HepG2 (cell line): ENCODE measurements around the gene ZSCAN21. TPM values are rescaled to one million over a fixed set of nuclear protein-coding genes. Genes with fewer than 3 reads are reported as not detected.

Experiments
- ATAC-seq: fragments of 200-7000 bp; cut with Tn5 transposase; 3 replicates; pipeline ENCODE4 v1.9.1; 2020; ENCODE audit warnings: mild to moderate bottlenecking, moderate library complexity
- BruUV-seq: library from RNA; stranded (reverse); fragments of 400-500 nt; replicated peaks from 2 replicates; lab custom pipeline; 2021; lab: Mats Ljungman, UMichigan
- CTCF ChIA-PET: fragments of 300-600 bp; formaldehyde crosslinking; extraction: SDS; loops from one replicate; lab custom pipeline; 2021; ENCODE audit warnings: low total read pairs, inconsistent platforms, low intra/inter-chr PET ratio; lab: Yijun Ruan, JAX
- POLR2A ChIA-PET: fragments of 350-600 bp; sonication (Branson Sonifier 250); formaldehyde crosslinking; loops from one replicate; lab custom pipeline; 2020; ENCODE audit warnings: antibody characterized with exemption, inconsistent platforms; lab: Yijun Ruan, JAX
- DNase-seq: peaks from one replicate; pipeline ENCODE4 v3.0.0-alpha.2; 2015; ENCODE audit warnings: low spot score
- FAIRE-seq: peaks from 3 replicates; lab custom pipeline; 2011; peaks lifted over from hg19 to GRCh38; lab: Jason Lieb, UNC
- H2AFZ ChIP-seq: one replicate; pipeline ENCODE4 v1.6.1; 2011; ENCODE audit warnings: low read length, inconsistent platforms
- H3K27ac ChIP-seq: fragments of 300-600 bp; 3 replicates; pipeline ENCODE4 v1.8.0; 2011; ENCODE audit warnings: mixed run types, mild to moderate bottlenecking, mixed read lengths, low read length, inconsistent platforms; ENCODE audit not compliant: insufficient read depth; ENCODE audit errors: extremely low read length
- H3K27me3 ChIP-seq, 2 experiments: fragments of 200-600 bp in 1 of 2; 2 replicates in 1 of 2; 3 replicates in 1 of 2; pipeline versions ENCODE4 v1.6.0 to v1.8.0; 2011; ENCODE audit warnings: low read length in 2 of 2, mild to moderate bottlenecking in 2 of 2, moderate library complexity in 2 of 2, inconsistent platforms in 1 of 2; ENCODE audit not compliant: insufficient read depth in 2 of 2, control insufficient read depth in 1 of 2
- H3K36me3 ChIP-seq, 2 experiments: fragments of 200-600 bp in 1 of 2; replicated peaks in 1 of 2; 2 replicates in 1 of 2; 3 replicates in 1 of 2; pipeline versions ENCODE4 v1.5.1 to v1.8.0; 2011; ENCODE audit warnings: low read length in 2 of 2, inconsistent platforms in 1 of 2; ENCODE audit not compliant: insufficient read depth in 2 of 2, control insufficient read depth in 1 of 2
- H3K4me1 ChIP-seq: 2 replicates; pipeline ENCODE4 v1.5.1; 2012; ENCODE audit warnings: low read length, inconsistent platforms; ENCODE audit not compliant: insufficient read depth
- H3K4me2 ChIP-seq: 2 replicates; pipeline ENCODE4 v1.6.0; 2011; ENCODE audit warnings: low read depth, low read length, inconsistent platforms
- H3K4me3 ChIP-seq, 3 experiments: fragments of 200-600 bp in 1 of 3; sonication (generic), shearing (Covaris generic) in 1 of 3; replicated peaks in 1 of 3; 2 replicates each; pipeline ENCODE4 v1.5.1; 2011 to 2016; ENCODE audit warnings: low read length in 3 of 3, inconsistent platforms in 2 of 3, low read depth in 2 of 3, mild to moderate bottlenecking in 2 of 3, control low read depth in 1 of 3, mixed read lengths in 1 of 3; ENCODE audit not compliant: insufficient read depth in 1 of 3
- H3K79me2 ChIP-seq: one replicate; pipeline ENCODE4 v1.6.1; 2011; ENCODE audit warnings: low read length, inconsistent platforms; ENCODE audit not compliant: insufficient read depth
- H3K9ac ChIP-seq: 2 replicates; pipeline ENCODE4 v1.6.0; 2011; ENCODE audit warnings: mild to moderate bottlenecking, low read depth, low read length, inconsistent platforms; ENCODE audit not compliant: insufficient read depth
- H3K9me3 ChIP-seq: 2 replicates; pipeline ENCODE4 v1.5.1; 2012; ENCODE audit warnings: mild to moderate bottlenecking, low read length
- H4K20me1 ChIP-seq: 2 replicates; pipeline ENCODE4 v1.6.0; 2011; ENCODE audit warnings: inconsistent platforms, mild to moderate bottlenecking, low read length, moderate library complexity; ENCODE audit not compliant: insufficient read depth
- CHD4 ChIP-seq: fragments of 200-600 bp; sonication (generic); IDR thresholded peaks from 2 replicates; pipeline ENCODE4 v1.7.0; 2017; ENCODE audit warnings: mild to moderate bottlenecking, low read length, borderline replicate concordance
- CSRNP1 ChIP-seq: sonication (generic); formaldehyde crosslinking; IDR thresholded peaks from 2 replicates; pipeline ENCODE4 v1.8.1; 2023; ENCODE audit warnings: mild to moderate bottlenecking, missing genetic modification reagents
- KDM6A ChIP-seq: IDR thresholded peaks from 2 replicates; pipeline ENCODE4 v1.6.1; 2016; ENCODE audit warnings: low read depth
- MTF2 ChIP-seq: sonication (generic); formaldehyde crosslinking; IDR thresholded peaks from 2 replicates; pipeline ENCODE4 v1.5.0; 2020; ENCODE audit warnings: missing genetic modification reagents, borderline replicate concordance
- TGIF2 ChIP-seq: IDR thresholded peaks from 2 replicates; pipeline ENCODE4 v1.6.1; 2016; ENCODE audit warnings: control low read depth, missing compliant biosample characterization
- U2AF2 ChIP-seq: fragments of 200-400 bp; formaldehyde crosslinking; IDR thresholded peaks from 2 replicates; pipeline ENCODE4 v1.6.1; 2017; ENCODE audit warnings: low read depth, mild to moderate bottlenecking, low read length
- ZFP37 ChIP-seq: sonication (generic); formaldehyde crosslinking; IDR thresholded peaks from 2 replicates; pipeline ENCODE4 v1.4.0; 2020; ENCODE audit warnings: missing genetic modification reagents, borderline replicate concordance
- ZMAT3 ChIP-seq: sonication (generic); formaldehyde crosslinking; conservative IDR thresholded peaks from 2 replicates; pipeline ENCODE4 v1.7.0; 2021; ENCODE audit warnings: missing genetic modification reagents
- ZNF12 ChIP-seq: sonication (generic); formaldehyde crosslinking; IDR thresholded peaks from 2 replicates; pipeline ENCODE4 v1.5.0; 2020; ENCODE audit warnings: missing genetic modification reagents
- ZNF629 ChIP-seq: sonication (generic); formaldehyde crosslinking; conservative IDR thresholded peaks from 2 replicates; pipeline ENCODE4 v1.5.0; 2020; ENCODE audit warnings: missing genetic modification reagents
- WGBS: methylation state at CpG from one replicate; pipeline ENCODE4 v1.1.6; 2017; ENCODE audit warnings: low lambda C conversion rate; 5-methylcytosine and 5-hydroxymethylcytosine counted together
- in situ Hi-C: cut with HindIII; loops from 2 replicates; pipeline ENCODE4 v1.10.0; 2017; ENCODE audit warnings: low pct_unique_long_range_greater_than_20kb; ENCODE audit not compliant: extremely low pct_ligation_motif_present
- intact Hi-C: fragments of 100-400 bp; cut with micrococcal nuclease; formaldehyde crosslinking; loops from one replicate; pipeline ENCODE4 v1.10.0; 2022; ENCODE audit not compliant: unreplicated experiment
- polyA plus RNA-seq, 8 experiments: library from polyadenylated mRNA; depleted of rRNA in 3 of 8; stranded (reverse) in 7 of 8; unstranded in 1 of 8; fragments of >200 nt; fragmentation: Illumina TruSeq in 4 of 8; extraction: Trizol in 4 of 8; gene quantifications; 2 replicates each; pipeline versions ENCODE4 v1.2.1 to v1.2.3, GENCODE V29; 2011 to 2016; ENCODE audit warnings: low read depth in 4 of 8, missing spikeins in 1 of 8, mixed read lengths in 1 of 8; ENCODE audit not compliant: insufficient read depth in 1 of 8
- total RNA-seq, 5 experiments: library from RNA; depleted of rRNA; stranded (reverse); fragments of >200 nt; fragmentation: Illumina TruSeq; extraction: Trizol; gene quantifications; 2 replicates each; pipeline ENCODE4 v1.2.3, GENCODE V29; 2016; ENCODE audit warnings: low read depth in 1 of 5

The ZSCAN21 gene
- total and polyA plus RNA-seq, 2 of the 13 experiments (the other 11 are each of a cell fraction or from before 2014, with no cell fraction given) = 7.0 to 10.0 TPM

- Histone ChIP-seq H3K36me3 (peaks cover 6 to 22% of the 10 kb centered on the region in 2 experiments), H3K9me3 (no peaks in the 10 kb centered on the region), H3K4me2 (peak overlapping the region; percentile 90), H3K9ac (peak overlapping the region; percentile 94), H3K4me1 (peaks cover 82% of the 10 kb centered on the region), H2AFZ (no peak overlapping the region), H3K4me3 (peak overlapping the region; percentile 92 to 94 (median 93); a peak in 4 of 6 replicates), H4K20me1 (peaks cover 28% of the 10 kb centered on the region), H3K79me2 (peaks cover 69% of the 10 kb centered on the region), H3K27ac (peak overlapping the region; percentile 93), H3K27me3 (no peaks in the 10 kb centered on the region; a peak in 1 of 5 replicates)
- FAIRE-seq (no peak), ATAC-seq (no peak), DNase-seq (no peak)
- ChIA-PET POLR2A (interaction anchor here (0.7 to 6.6 kb wide), 6 partner anchors 9 to 42 kb away, joined by 3 to 212 read pairs (median 6); partner anchors contain the start of gene ZSCAN21), CTCF (no interaction called here)
- TF ChIP-seq ZMAT3 (CRISPR knock-in tag) = 0 out of 2 replicates have a peak, but pooled peaks have one; percentile 54
- TF ChIP-seq MTF2 = no peak
- no peak for TF ChIP-seq TGIF2 (CRISPR knock-in tag)
- 0 out of 2 replicates have a peak, but pooled peaks have one; percentile 8 for TF ChIP-seq ZNF12 (CRISPR knock-in tag)
- TF ChIP-seq CHD4 = peak; percentile 82; the same call in 1 of the 2 replicates
- TF ChIP-seq U2AF2 = no peak
- no peak for TF ChIP-seq KDM6A (CRISPR knock-in tag)
- peak; percentile 94 for TF ChIP-seq ZNF629 (CRISPR knock-in tag)
- no peak for TF ChIP-seq ZFP37 (CRISPR knock-in tag)
- 0 out of 2 replicates have a peak, but pooled peaks have one; percentile 32 for TF ChIP-seq CSRNP1
- intact Hi-C loops (loop anchor here (2.0 kb wide), 1 partner anchor 21 kb away; no protein-coding TSS in a partner anchor), in situ Hi-C loops (no loop called here)
- WGBS = 85% methylated on average over 5 of the region's 5 CpGs
- BruUV-seq = no TSS peak
Measured at GRCh38 chr7:100017875-100018274, 31.7 kb upstream of the ZSCAN21 start.
